Duodenal mucosa (tissue), 2 donors: ENCODE results near the gene LONP2.

Source experiments
- H3K27ac ChIP-seq: one replicate; pipeline ENCODE4 v1.7.0; 2013; ENCODE audit warnings: low read depth, low read length
- H3K27me3 ChIP-seq, 2 donors: one replicate each; pipeline ENCODE4 v1.7.0; 2013; ENCODE audit warnings: low read length in 2 of 2, control low read depth in 1 of 2; ENCODE audit not compliant: insufficient read depth in 2 of 2, control insufficient read depth in 1 of 2
- H3K36me3 ChIP-seq, 2 donors: one replicate each; pipeline ENCODE4 v1.7.0; 2013; ENCODE audit warnings: low read length in 2 of 2, control low read depth in 1 of 2; ENCODE audit not compliant: insufficient read depth in 2 of 2, control insufficient read depth in 1 of 2
- H3K4me1 ChIP-seq, 2 donors: one replicate each; pipeline ENCODE4 v1.7.0; 2013; ENCODE audit warnings: low read length in 2 of 2, control low read depth in 1 of 2; ENCODE audit not compliant: insufficient read depth in 2 of 2, control insufficient read depth in 1 of 2
- H3K4me3 ChIP-seq, 2 donors: one replicate each; pipeline ENCODE4 v1.7.0; 2013; ENCODE audit warnings: low read length in 2 of 2, low read depth in 1 of 2
- H3K9ac ChIP-seq, 2 donors: one replicate each; pipeline ENCODE4 v1.7.0; 2013; ENCODE audit warnings: low read length in 2 of 2, low read depth in 1 of 2
- H3K9me3 ChIP-seq, 2 donors: one replicate each; pipeline ENCODE4 v1.7.0; 2013; ENCODE audit warnings: low read length in 2 of 2, control low read depth in 1 of 2; ENCODE audit not compliant: control insufficient read depth in 1 of 2

The LONP2 gene

GRCh38 chr16:48261569-48261968 is 17.5 kb downstream of the LONP2 start:
- no peaks in the 10 kb centered on the region for H3K9me3 ChIP-seq
- peaks cover 24 to 62% of the 10 kb centered on the region in 2 donors for H3K36me3 ChIP-seq
- H3K4me1 ChIP-seq: no peaks in the 10 kb centered on the region
- H3K9ac ChIP-seq: no peak overlapping the region
- H3K27ac ChIP-seq: no peak overlapping the region
- H3K4me3 ChIP-seq: no peak overlapping the region
- no peaks in the 10 kb centered on the region for H3K27me3 ChIP-seq

GRCh38 chr16:48262631-48263030 is 18.5 kb downstream of the LONP2 start:
- Histone ChIP-seq H3K9ac (no peak overlapping the region), H3K4me1 (no peaks in the 10 kb centered on the region), H3K9me3 (no peaks in the 10 kb centered on the region), H3K4me3 (no peak overlapping the region), H3K36me3 (peaks cover 24 to 63% of the 10 kb centered on the region in 2 donors), H3K27ac (no peak overlapping the region), H3K27me3 (no peaks in the 10 kb centered on the region)

- Histone ChIP-seq H3K4me1 (no peaks in the 10 kb centered on the region), H3K27ac (no peak overlapping the region), H3K36me3 (peaks cover 14 to 40% of the 10 kb centered on the region in 2 donors), H3K9ac (no peak overlapping the region), H3K27me3 (no peaks in the 10 kb centered on the region), H3K9me3 (no peaks in the 10 kb centered on the region), H3K4me3 (no peak overlapping the region)
Measured at GRCh38 chr16:48269011-48269410, 24.9 kb downstream of the LONP2 start.

GRCh38 chr16:48271728-48272127 is 27.6 kb downstream of the LONP2 start:
- no peak overlapping the region for H3K9ac ChIP-seq
- H3K27ac ChIP-seq: no peak overlapping the region
- H3K9me3 ChIP-seq: no peaks in the 10 kb centered on the region
- no peak overlapping the region for H3K4me3 ChIP-seq
- no peaks in the 10 kb centered on the region for H3K27me3 ChIP-seq
- H3K4me1 ChIP-seq: peaks cover 0 to 6% of the 10 kb centered on the region in 2 donors
- peaks cover 19 to 37% of the 10 kb centered on the region in 2 donors for H3K36me3 ChIP-seq

GRCh38 chr16:48272837-48273421 is 28.8 kb downstream of the LONP2 start:
- Histone ChIP-seq H3K27ac (no peak overlapping the region), H3K27me3 (no peaks in the 10 kb centered on the region), H3K9ac (no peak overlapping the region), H3K36me3 (peaks cover 23 to 36% of the 10 kb centered on the region in 2 donors), H3K4me1 (peaks cover 0 to 6% of the 10 kb centered on the region in 2 donors), H3K9me3 (no peaks in the 10 kb centered on the region), H3K4me3 (no peak overlapping the region)

GRCh38 chr16:48274476-48274875 is 30.4 kb downstream of the LONP2 start:
- Histone ChIP-seq H3K4me3 (no peak overlapping the region), H3K27ac (no peak overlapping the region), H3K9me3 (no peaks in the 10 kb centered on the region), H3K36me3 (peaks cover 26 to 43% of the 10 kb centered on the region in 2 donors), H3K4me1 (peaks cover 0 to 6% of the 10 kb centered on the region in 2 donors), H3K27me3 (no peaks in the 10 kb centered on the region), H3K9ac (no peak overlapping the region)

- no peaks in the 10 kb centered on the region for H3K27me3 ChIP-seq
- no peak overlapping the region for H3K4me3 ChIP-seq
Measured at GRCh38 chr16:48276102-48276501, 32.0 kb downstream of the LONP2 start.

GRCh38 chr16:48277158-48277557 is 33.1 kb downstream of the LONP2 start:
- no peak overlapping the region for H3K27ac ChIP-seq
- H3K4me3 ChIP-seq: no peak overlapping the region
- H3K4me1 ChIP-seq: peaks cover 0 to 6% of the 10 kb centered on the region in 2 donors
- no peaks in the 10 kb centered on the region for H3K27me3 ChIP-seq
- H3K36me3 ChIP-seq: peaks cover 14 to 35% of the 10 kb centered on the region in 2 donors
- no peak overlapping the region for H3K9ac ChIP-seq
- no peaks in the 10 kb centered on the region for H3K9me3 ChIP-seq

More at GRCh38 chr16:48276102-48276501, 32.0 kb downstream of the LONP2 start:
- H3K9me3 ChIP-seq: no peaks in the 10 kb centered on the region
- H3K9ac ChIP-seq: no peak overlapping the region
- peaks cover 17 to 39% of the 10 kb centered on the region in 2 donors for H3K36me3 ChIP-seq
- H3K27ac ChIP-seq: no peak overlapping the region
- peaks cover 0 to 6% of the 10 kb centered on the region in 2 donors for H3K4me1 ChIP-seq

GRCh38 chr16:48279199-48279598 is 35.1 kb downstream of the LONP2 start:
- H3K4me3 ChIP-seq: no peak overlapping the region
- no peaks in the 10 kb centered on the region for H3K9me3 ChIP-seq
- H3K27me3 ChIP-seq: no peaks in the 10 kb centered on the region
- H3K9ac ChIP-seq: no peak overlapping the region
- no peak overlapping the region for H3K27ac ChIP-seq
- peaks cover 0 to 6% of the 10 kb centered on the region in 2 donors for H3K4me1 ChIP-seq
- peaks cover 11 to 32% of the 10 kb centered on the region in 2 donors for H3K36me3 ChIP-seq

GRCh38 chr16:48280546-48280945 is 36.4 kb downstream of the LONP2 start:
- H3K4me1 ChIP-seq: peaks cover 0 to 6% of the 10 kb centered on the region in 2 donors

More at GRCh38 chr16:48280546-48280945, 36.4 kb downstream of the LONP2 start:
- H3K4me3 ChIP-seq: no peak overlapping the region
- no peaks in the 10 kb centered on the region for H3K9me3 ChIP-seq
- H3K27me3 ChIP-seq: no peaks in the 10 kb centered on the region
- no peak overlapping the region for H3K9ac ChIP-seq
- H3K27ac ChIP-seq: no peak overlapping the region
- H3K36me3 ChIP-seq: peaks cover 8 to 32% of the 10 kb centered on the region in 2 donors
